Calu3 (cell line): ENCODE measurements around the gene FAM174C. TPM values are rescaled to one million over a fixed set of nuclear protein-coding genes. Genes with fewer than 3 reads are reported as not detected.

Experiments
- BruUV-seq: library from RNA; stranded (reverse); fragments of 400-500 nt; replicated peaks from 2 replicates; lab custom pipeline; 2021; lab: Mats Ljungman, UMichigan
- CTCF ChIA-PET: fragments of 300-600 bp; sonication (Branson Sonifier 250); formaldehyde crosslinking; loops from one replicate; lab custom pipeline; 2022; ENCODE audit warnings: antibody characterized with exemption; lab: Charles Lee
- DNase-seq: peaks from one replicate; pipeline ENCODE4 v3.0.0; 2022
- H3K27ac Mint-ChIP-seq: one replicate; pipeline ENCODE4 v1.8.0; 2022; ENCODE audit warnings: mixed read lengths; ENCODE audit not compliant: unreplicated experiment
- H3K27me3 Mint-ChIP-seq: one replicate; pipeline ENCODE4 v1.8.0; 2022; ENCODE audit warnings: mixed read lengths; ENCODE audit not compliant: unreplicated experiment
- H3K36me3 Mint-ChIP-seq: one replicate; pipeline ENCODE4 v1.8.0; 2022; ENCODE audit warnings: mild to moderate bottlenecking, moderate library complexity, mixed read lengths; ENCODE audit not compliant: insufficient read depth, unreplicated experiment
- H3K4me1 Mint-ChIP-seq: one replicate; pipeline ENCODE4 v1.8.0; 2022; ENCODE audit warnings: mild to moderate bottlenecking, low read depth, mixed read lengths; ENCODE audit not compliant: unreplicated experiment
- H3K4me3 Mint-ChIP-seq: one replicate; pipeline ENCODE4 v1.8.0; 2022; ENCODE audit warnings: mild to moderate bottlenecking, low read depth, moderate library complexity, mixed read lengths; ENCODE audit not compliant: unreplicated experiment
- H3K9me3 Mint-ChIP-seq: one replicate; pipeline ENCODE4 v1.8.0; 2022; ENCODE audit warnings: low read depth, mixed read lengths; ENCODE audit not compliant: unreplicated experiment
- intact Hi-C: fragments of 100-400 bp; cut with micrococcal nuclease; formaldehyde crosslinking; loops from one replicate; pipeline ENCODE4 v1.10.0; 2022; ENCODE audit not compliant: unreplicated experiment
- total RNA-seq: library from RNA; stranded (reverse); gene quantifications from 2 replicates; pipeline ENCODE4 v1.2.3, GENCODE V29; 2022
- TF ChIP-seq, protein P1 (sequence below): fragments of 200-600 bp; IDR thresholded peaks from one replicate; pipeline ENCODE4 v1.8.0; 2022; ENCODE audit warnings: antibody characterized with exemption; ENCODE audit not compliant: unreplicated experiment

FAM174C gene
- total RNA-seq, 1 experiment from 2014 or later: 34.4 TPM

DNA sequence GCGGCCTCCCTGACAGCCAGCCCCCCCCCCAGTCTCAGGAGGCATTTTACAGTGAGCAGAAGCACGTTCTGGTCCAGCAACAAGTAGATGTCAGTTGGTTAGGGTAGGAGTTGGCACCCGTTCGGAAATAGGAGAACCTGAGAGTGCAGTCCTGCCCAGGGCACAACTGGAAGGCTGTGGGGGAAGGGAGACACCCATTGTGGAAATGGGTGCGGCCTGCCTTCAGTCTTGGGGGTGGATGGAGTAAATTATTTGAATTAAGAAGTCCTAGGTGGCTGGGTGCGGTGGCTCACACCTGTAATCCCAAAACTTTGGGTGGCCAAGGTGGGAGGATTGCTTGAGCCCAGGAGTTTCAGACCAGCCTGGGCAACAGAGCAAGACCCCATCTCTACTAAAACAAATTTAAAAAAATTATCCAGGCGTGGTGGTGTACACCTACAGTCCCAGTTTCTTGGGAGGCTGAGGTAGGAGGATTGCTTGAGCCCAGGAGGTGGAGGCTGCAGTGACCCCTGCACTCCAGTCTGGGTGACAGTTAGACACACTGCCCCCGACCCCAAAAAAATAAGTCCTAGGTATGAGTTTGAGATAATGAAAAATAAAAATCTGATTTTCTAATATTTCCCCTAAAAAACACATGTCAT lies 5.0 kb upstream of the FAM174C start:
- TSS peak; percentile 47 for BruUV-seq
- intact Hi-C loops: no loop called here
- Mint-ChIP-seq H3K27me3 (no peaks in the 10 kb centered on the region), H3K4me3 (peak overlapping the region; percentile 92), H3K9me3 (no peaks in the 10 kb centered on the region), H3K4me1 (peaks cover 39% of the 10 kb centered on the region), H3K27ac (peak overlapping the region; percentile 87), H3K36me3 (peaks cover 88% of the 10 kb centered on the region)
- CTCF ChIA-PET: interaction anchor here (1.6 kb wide), 1 partner anchor 26 kb away, joined by 37 read pairs; no protein-coding TSS in a partner anchor
- DNase-seq: no peak
- TF ChIP-seq, protein P1, sequence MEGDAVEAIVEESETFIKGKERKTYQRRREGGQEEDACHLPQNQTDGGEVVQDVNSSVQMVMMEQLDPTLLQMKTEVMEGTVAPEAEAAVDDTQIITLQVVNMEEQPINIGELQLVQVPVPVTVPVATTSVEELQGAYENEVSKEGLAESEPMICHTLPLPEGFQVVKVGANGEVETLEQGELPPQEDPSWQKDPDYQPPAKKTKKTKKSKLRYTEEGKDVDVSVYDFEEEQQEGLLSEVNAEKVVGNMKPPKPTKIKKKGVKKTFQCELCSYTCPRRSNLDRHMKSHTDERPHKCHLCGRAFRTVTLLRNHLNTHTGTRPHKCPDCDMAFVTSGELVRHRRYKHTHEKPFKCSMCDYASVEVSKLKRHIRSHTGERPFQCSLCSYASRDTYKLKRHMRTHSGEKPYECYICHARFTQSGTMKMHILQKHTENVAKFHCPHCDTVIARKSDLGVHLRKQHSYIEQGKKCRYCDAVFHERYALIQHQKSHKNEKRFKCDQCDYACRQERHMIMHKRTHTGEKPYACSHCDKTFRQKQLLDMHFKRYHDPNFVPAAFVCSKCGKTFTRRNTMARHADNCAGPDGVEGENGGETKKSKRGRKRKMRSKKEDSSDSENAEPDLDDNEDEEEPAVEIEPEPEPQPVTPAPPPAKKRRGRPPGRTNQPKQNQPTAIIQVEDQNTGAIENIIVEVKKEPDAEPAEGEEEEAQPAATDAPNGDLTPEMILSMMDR: no peak

DNA sequence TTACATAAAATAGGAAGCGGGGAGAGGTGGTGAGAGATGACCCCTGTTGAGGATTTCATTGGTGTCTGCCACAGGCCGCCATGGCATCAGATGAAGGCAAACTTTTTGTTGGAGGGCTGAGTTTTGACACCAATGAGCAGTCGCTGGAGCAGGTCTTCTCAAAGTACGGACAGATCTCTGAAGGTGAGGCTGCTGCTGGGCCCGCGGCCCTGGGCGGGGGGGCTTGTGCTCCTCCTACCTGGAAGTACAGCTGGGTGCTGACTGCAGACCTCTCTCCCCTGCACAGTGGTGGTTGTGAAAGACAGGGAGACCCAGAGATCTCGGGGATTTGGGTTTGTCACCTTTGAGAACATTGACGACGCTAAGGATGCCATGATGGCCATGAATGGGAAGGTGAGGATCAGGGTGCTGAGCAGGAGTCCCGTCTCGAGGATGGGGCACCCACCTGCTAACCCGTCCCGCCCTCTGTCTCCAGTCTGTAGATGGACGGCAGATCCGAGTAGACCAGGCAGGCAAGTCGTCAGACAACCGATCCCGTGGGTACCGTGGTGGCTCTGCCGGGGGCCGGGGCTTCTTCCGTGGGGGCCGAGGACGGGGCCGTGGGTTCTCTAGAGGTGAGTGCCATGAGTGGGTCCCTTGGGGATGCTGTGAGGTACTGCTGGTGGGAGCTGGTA lies 4.3 kb upstream of the FAM174C start:
- no peak for DNase-seq
- Mint-ChIP-seq H3K4me3 (peak overlapping the region; percentile 92), H3K27me3 (no peaks in the 10 kb centered on the region), H3K27ac (peak overlapping the region; percentile 87), H3K36me3 (peaks cover 92% of the 10 kb centered on the region), H3K9me3 (no peaks in the 10 kb centered on the region), H3K4me1 (peaks cover 39% of the 10 kb centered on the region)
- BruUV-seq: no TSS peak
- CTCF ChIA-PET: no interaction called here
- intact Hi-C loops: no loop called here
- TF ChIP-seq, protein P1: no peak

GRCh38 chr19:1271528-1272422 lies 3.6 kb upstream of the FAM174C start:
- TF ChIP-seq, protein P1: no peak
- Mint-ChIP-seq H3K9me3 (no peaks in the 10 kb centered on the region), H3K27ac (peak overlapping the region; percentile 87), H3K27me3 (no peaks in the 10 kb centered on the region), H3K4me3 (peak overlapping the region; percentile 92), H3K36me3 (peaks cover 93% of the 10 kb centered on the region), H3K4me1 (peaks cover 39% of the 10 kb centered on the region)
- intact Hi-C loops: no loop called here
- no TSS peak for BruUV-seq
- CTCF ChIA-PET: no interaction called here
- no peak for DNase-seq
